Measurements from ENCODE around the gene NTNG1.

DNA sequence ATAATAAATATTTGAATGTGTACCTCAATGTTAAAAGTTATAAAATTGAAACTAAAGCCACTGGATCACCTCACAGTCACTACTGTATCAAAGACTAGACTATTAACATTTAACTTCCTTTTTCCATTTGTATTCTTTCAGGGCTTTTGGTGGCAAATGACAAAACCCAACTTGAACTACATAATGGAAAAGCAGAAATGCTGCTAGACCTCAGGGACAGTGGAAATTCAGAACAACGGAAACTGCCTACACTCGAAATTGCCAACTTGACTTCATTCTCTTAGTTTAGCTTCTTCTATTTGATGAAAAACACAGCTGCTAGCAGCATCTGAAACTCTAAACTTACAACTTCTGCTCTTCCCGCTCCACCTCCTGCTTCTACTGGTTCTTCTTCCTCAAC is 34.9 kb upstream of the NTNG1 start:
- TF ChIP-seq, protein P1, sequence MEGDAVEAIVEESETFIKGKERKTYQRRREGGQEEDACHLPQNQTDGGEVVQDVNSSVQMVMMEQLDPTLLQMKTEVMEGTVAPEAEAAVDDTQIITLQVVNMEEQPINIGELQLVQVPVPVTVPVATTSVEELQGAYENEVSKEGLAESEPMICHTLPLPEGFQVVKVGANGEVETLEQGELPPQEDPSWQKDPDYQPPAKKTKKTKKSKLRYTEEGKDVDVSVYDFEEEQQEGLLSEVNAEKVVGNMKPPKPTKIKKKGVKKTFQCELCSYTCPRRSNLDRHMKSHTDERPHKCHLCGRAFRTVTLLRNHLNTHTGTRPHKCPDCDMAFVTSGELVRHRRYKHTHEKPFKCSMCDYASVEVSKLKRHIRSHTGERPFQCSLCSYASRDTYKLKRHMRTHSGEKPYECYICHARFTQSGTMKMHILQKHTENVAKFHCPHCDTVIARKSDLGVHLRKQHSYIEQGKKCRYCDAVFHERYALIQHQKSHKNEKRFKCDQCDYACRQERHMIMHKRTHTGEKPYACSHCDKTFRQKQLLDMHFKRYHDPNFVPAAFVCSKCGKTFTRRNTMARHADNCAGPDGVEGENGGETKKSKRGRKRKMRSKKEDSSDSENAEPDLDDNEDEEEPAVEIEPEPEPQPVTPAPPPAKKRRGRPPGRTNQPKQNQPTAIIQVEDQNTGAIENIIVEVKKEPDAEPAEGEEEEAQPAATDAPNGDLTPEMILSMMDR (IDR thresholded peaks at IDR 0.05) = no peak
- TF ChIP-seq POLR2AphosphoS5 (IDR thresholded peaks at IDR 0.05) (no peak), POLR2A (IDR thresholded peaks at IDR 0.05) (no peak)
